PFSK-1 (cell line): ENCODE data around the gene SLC36A3.

ENCODE experiments used
- FOXP2 ChIP-seq: optimal IDR thresholded peaks from 2 replicates; pipeline ENCODE3; 2011; ENCODE audit warnings: borderline replicate concordance, control low read depth, inconsistent platforms; ENCODE audit not compliant: insufficient read depth; ENCODE audit errors: extremely low read length, extremely low read depth
- SIN3A ChIP-seq: IDR thresholded peaks from 2 replicates; pipeline ENCODE4 v1.6.1; 2012; ENCODE audit warnings: mild to moderate bottlenecking, low read length, moderate library complexity, borderline replicate concordance; ENCODE audit not compliant: insufficient read depth
- TAF1 ChIP-seq: IDR thresholded peaks from 2 replicates; pipeline ENCODE4 v1.6.1; 2012; ENCODE audit warnings: low read length, control low read depth, borderline replicate concordance; ENCODE audit not compliant: insufficient read depth

The SLC36A3 gene

GRCh38 chr5:151227918-151228447, 75.6 kb downstream of the SLC36A3 start:
- TF ChIP-seq FOXP2 (no peak), SIN3A (no peak), TAF1 (no peak)
